Measurements from ENCODE around the gene HOTAIR.
A peak's percentile ranks its signal among the peaks of the same experiment; 100 is the strongest.

Gene HOTAIR

GRCh38 chr12:53988541-53989226, 13.9 kb upstream of the HOTAIR start:
- no peak for DNase-seq (ENCODE audit: low read depth)

GRCh38 chr12:53987787-53988230, 13.1 kb upstream of the HOTAIR start:
- no peak for DNase-seq (ENCODE audit: low read depth)

GRCh38 chr12:53986686-53987483, 12.1 kb upstream of the HOTAIR start:
- no peak for DNase-seq (ENCODE audit: low read depth)

- no peak for DNase-seq (ENCODE audit: low read depth)
Observed at GRCh38 chr12:53985994-53986685, 11.4 kb upstream of the HOTAIR start.

- no peak for DNase-seq (ENCODE audit: low read depth)
Observed at GRCh38 chr12:53985692-53985993, 10.9 kb upstream of the HOTAIR start.

- DNase-seq (ENCODE audit: low read depth), result peak; percentile 98
Observed at GRCh38 chr12:53984901-53985691, 10.3 kb upstream of the HOTAIR start, which contains the start of gene HOXC10. Gene HOXC10 (plus strand): TSS chr12:53985146. CDS start chr12:53985260, 114 bp downstream.

GRCh38 chr12:53983950-53984572, 9.3 kb upstream of the HOTAIR start:
- no peak for DNase-seq (ENCODE audit: low read depth)

- DNase-seq (ENCODE audit: low read depth), result no peak
Observed at GRCh38 chr12:53983568-53983949, 8.8 kb upstream of the HOTAIR start.

GRCh38 chr12:53982648-53983567, 8.2 kb upstream of the HOTAIR start:
- no peak for DNase-seq (ENCODE audit: low read depth)

- no peak for DNase-seq (ENCODE audit: low read depth)
Observed at GRCh38 chr12:53981634-53982565, 7.1 kb upstream of the HOTAIR start.

GRCh38 chr12:53980802-53981496, 6.2 kb upstream of the HOTAIR start:
- no peak for DNase-seq (ENCODE audit: low read depth)

- no peak for DNase-seq (ENCODE audit: low read depth)
Observed at GRCh38 chr12:53980104-53980801, 5.5 kb upstream of the HOTAIR start.

GRCh38 chr12:53978477-53979356, 4.0 kb upstream of the HOTAIR start:
- peak; percentile 95 for DNase-seq (ENCODE audit: low read depth)

GRCh38 chr12:53977596-53978445, 3.1 kb upstream of the HOTAIR start:
- DNase-seq (ENCODE audit: low read depth), result no peak

- DNase-seq (ENCODE audit: low read depth), result no peak
Observed at GRCh38 chr12:53976823-53977595, 2.3 kb upstream of the HOTAIR start.
